Fibroblast of skin of back (primary cell): Measurements from ENCODE around the gene RFX1.
A peak's percentile ranks its signal among the peaks of the same experiment; 100 is the strongest.
"Not testable (repeated sequence)": the region's sequence is repeated elsewhere in the genome, so short reads cannot be mapped to it uniquely, and the experiment has no call there.

Source experiments
- DNase-seq: peaks from one replicate; pipeline ENCODE4 v3.0.0-alpha.2; 2013

RFX1 gene

DNA sequence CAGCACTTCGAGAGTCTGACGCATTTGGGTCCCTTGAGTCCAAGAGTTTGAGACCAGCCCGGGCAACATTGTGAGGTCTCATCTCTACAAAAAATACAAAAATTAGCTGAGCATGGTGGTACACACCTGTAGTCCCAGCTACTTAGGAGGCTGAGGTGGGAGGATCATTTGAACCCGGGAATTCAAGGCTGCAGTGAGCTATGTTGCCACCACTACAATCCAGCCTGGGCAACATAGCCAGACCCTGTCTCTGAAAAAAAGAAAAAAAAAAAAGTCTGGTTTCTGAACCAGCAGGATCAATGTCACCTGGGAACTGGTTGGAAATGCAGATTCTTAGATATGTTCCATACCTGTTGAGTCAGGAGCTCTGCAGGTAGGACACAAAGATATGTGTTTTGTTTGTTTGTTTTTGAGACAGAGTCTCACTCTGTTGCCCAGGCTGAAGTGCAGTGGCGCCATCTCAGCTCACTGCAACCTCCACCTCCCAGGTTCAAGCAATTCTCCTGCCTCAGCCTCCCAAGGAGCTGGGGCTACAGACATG lies 20.6 kb upstream of the RFX1 start:
- not testable (repeated sequence) for DNase-seq

GRCh38 chr19:14023404-14024235 lies 17.5 kb upstream of the RFX1 start:
- DNase-seq = peak; percentile 66

GRCh38 chr19:14022469-14022868 lies 16.3 kb upstream of the RFX1 start:
- no peak for DNase-seq

DNA sequence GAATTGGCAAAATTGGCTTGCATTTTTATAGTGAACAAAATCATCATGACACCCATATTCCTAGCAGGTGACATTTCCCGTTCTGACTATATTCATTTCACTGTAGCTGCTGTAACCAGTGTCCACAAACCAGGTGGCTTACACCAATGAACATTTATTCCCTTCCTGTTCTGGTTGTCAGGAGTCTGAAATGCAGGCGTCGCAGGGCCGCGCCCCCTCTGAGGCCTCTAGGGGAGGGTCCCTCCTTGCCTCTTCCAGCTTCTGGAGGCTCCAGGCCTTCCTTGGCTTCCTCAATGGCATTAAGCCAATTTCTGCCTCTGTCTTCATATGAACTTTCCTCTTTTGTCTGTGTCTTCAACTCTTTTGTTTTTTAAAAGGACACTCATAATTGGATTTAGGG lies 15.4 kb upstream of the RFX1 start:
- no peak for DNase-seq

DNA sequence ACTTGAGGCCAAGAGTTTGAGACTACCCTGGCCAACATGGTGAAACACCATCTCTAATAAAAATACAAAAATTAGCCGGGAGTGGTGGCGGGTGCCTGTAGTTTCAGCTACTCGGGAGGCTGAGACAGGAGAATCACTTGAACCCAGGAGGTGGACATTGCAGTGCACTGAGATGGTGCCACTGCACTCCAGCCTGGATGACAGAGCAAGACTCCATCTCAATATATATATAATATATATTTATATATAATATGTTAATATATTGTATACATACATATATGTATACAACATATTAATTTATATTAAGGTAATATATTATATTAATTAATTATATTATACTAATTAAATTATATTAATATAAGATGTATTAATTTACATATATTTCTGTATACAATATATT lies 13.6 kb upstream of the RFX1 start:
- DNase-seq = not testable (repeated sequence)

DNA sequence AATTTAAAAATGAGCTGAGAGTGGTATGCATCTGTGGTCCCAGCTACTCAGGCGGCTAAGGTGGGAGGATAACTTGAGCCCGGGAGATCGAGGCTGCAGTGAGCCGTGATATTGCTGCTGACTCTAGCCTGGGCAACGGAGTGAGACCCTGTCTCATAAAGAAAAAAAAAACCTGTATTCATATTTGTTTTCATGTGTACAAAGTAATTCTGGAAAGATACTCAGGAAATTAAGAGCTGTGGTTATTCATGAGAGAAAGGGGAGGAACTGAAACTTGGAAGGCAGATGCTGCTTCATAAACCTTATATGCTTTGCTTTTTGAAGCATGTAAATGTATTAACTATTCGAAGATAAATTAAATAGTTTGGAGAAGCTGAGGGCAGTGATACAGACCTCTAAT lies 13.0 kb upstream of the RFX1 start:
- no peak for DNase-seq

GRCh38 chr19:14015524-14016035 lies 9.5 kb upstream of the RFX1 start:
- DNase-seq = no peak

- no peak for DNase-seq
Observed at GRCh38 chr19:14012378-14012915, 6.3 kb upstream of the RFX1 start.

DNA sequence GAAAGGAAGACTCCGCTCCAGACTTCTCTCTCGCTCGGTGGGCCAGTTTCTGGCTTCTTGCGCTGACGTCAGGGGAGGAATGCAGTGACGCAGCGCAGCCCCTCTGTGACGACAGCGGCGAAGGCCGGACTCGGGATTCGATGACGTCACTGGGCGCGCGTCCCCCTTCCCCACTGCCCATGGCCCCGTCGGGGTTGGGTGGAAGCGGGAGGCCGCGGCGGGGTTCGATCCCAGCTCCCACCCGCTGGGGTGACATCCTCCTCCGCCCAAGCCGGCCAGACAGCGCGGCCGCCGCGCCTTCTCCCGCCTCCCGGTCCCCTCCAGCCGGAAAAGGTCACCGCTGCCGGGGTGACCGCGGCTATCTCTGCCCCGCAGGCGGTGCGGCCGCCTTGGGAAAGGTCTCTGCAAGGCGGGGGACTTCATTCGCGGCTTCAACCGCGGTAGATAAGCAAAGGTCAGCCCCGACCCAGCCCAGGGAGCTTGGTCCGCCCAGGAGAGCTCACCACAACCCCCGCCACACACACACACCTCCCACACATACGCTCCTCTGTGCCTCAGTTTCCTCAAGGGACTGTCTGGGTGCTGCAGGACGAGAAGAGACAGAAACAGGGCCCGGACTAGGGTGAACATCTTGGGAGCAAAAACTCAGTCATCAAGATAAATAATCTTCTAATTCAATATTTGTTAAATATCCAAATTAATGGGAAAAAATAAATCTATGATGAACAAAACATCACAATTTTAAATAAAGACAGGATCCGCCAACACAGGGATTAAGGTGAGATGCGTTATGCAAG lies 844 bp upstream of the RFX1 start:
- DNase-seq = no peak

DNA sequence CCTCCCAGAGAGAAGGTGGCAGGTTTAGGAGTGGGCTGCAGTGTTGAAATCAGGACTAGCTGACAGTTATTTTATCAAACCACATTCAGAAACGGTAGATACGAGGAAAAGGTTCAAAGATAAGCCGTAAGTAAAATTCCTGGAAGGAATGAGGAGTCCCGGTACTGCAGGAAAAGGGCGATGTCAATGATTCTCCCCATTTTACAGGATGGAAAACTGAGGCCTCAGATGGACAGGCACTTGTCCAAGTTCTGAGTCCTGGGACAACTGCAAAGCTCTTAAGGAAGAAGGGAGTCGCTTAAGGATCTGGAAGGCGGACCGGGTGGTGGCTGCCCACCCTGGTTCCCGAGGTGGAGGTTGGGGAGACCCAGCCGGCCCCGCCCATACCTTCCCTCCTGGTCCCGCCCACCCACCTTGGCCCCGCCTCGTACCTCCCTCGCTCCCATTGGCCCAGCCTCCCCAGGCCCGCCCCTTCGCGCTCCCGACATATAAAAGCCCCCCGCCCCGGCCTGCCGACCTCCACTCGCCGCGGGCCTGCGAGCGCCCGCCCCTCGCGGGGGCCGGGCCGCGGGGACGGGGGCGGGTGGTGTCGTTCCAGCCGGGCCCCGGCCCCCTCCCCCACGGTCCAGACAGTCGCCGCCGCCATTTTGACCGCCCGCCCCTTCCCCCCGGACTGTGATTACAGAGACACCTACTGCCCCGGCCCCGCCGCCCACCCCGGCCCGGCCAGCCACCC lies 603 bp downstream of the RFX1 start:
- peak; percentile 80 for DNase-seq

GRCh38 chr19:14004619-14005348 lies 1.3 kb downstream of the RFX1 start:
- DNase-seq = peak; percentile 4

- no peak for DNase-seq
Observed at GRCh38 chr19:14003251-14004055, 2.7 kb downstream of the RFX1 start.

DNA sequence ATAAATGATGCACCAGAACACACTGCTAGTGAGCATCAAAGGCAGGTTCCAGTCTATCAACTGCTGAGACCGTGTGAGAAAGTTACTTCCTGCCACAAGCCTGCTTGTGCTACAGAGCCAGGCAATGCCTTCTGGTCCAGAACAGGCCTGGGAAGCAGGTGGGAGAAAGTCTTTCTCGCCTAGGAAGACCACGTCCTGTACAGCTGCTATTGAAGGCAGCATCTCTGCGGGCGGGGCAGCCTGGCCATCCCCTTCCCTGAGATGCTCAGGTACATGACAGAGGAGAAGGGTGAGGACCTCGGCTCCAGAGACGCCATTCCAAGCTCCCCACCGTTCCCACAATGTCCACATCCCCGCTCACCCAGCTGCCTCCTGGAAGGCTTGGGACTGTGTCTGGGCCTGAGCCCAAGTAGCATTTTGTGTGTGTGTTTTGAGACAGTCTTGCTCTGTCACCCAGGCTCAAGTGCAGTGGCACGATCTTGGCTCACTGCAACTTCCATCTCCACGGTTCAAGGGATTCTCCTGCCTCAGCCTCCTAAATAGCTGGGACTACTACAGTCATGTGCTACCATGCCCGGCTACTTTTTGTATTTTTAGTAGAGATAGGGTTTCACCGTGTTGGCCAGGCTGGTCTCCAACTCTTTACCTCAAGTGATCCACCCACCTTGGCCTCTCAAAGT lies 3.4 kb downstream of the RFX1 start:
- DNase-seq = no peak

DNA sequence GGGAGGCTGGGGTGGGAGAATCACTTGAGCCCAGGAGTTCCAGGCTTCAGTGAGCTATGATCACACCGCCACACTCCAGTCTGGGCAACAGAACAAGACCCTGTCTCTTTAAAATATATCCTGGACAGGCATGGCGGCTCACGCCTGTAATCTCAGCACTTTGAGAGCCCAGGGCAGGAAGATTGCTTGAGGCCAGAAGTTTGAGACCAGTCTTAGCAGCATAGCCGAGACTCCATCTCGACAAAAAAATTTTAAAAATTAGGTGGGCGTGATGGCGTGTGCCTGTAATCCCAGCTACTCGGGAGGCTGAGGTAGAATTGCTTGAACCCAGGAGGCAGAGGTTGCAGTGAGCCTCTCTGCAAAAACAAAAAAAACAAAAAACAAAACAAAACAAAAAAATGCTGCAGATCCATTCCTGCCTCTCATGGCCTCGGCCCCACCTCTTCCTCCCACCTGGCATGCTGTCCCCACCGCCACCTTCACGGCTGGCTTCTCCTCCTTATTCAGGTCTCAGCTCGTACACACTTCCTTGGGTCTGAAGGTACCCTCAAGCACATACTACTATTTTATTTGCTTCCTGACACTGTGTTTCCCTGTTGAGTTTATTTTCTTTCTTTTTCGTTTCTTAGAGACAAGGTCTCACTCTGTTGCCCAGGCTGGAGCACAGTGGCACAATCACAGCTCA lies 5.3 kb downstream of the RFX1 start:
- DNase-seq = no peak

GRCh38 chr19:13999085-13999484 lies 7.0 kb downstream of the RFX1 start:
- DNase-seq = no peak

- no peak for DNase-seq
Observed at GRCh38 chr19:13998426-13998825, 7.7 kb downstream of the RFX1 start.

DNA sequence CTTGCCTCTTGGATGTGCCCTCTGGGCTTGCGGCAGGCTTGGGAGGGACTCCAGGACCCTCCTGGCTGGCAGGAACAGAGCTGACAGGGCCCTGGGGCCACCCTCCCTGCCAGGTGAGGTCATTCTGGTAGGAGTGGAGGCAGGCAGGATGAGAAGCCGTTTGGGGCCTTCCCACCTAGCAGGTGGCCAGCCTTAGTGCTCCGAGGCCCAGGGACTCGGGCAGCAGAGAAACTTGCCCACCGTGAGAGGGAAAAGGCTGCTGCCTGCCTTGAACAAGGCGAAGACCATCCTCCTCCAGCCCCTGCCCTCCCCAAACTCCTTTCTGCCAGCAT lies 8.5 kb downstream of the RFX1 start:
- no peak for DNase-seq

DNA sequence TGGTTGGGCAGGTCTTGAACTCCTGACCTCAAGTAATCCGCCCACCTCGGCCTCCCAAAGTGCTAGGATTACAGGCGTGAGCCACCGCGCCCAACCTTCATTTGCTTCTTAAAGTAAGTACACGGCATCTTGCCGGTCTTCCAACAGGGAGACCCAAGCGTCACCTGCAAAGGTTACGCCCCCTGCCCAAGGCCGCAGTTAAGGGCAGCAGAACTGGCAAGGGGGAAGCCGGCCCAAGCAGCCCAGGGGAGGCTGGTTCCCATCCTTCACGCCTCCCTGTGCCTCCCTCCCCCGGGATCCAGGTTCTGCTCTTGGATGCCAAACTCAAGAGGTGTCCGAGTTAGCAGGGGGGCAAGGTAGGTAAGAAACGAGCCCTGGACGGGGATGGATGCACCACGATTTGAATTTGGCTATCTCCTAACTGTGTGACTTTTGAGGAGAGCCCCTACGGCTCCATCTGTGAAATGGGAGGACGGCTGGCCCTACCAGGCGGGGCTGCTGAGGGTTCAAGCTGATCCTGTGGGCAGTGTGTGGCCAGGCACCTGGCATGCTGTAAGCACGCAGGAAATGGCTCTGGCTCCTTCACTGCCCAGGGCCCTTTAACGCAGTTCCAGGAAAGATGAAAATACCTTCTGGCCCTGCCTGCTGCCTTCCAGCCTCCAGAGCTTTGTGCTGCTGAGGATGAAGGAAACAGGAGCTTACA lies 9.0 kb downstream of the RFX1 start:
- DNase-seq = no peak
